Caco-2 (cell line): Measurements from ENCODE around the gene PGGT1B. TPM values are rescaled to one million over a fixed set of nuclear protein-coding genes. Genes with fewer than 3 reads are reported as not detected.

Experiments
- BruUV-seq: library from RNA; stranded (reverse); fragments of 400-500 nt; replicated peaks from 2 replicates; lab custom pipeline; 2021; lab: Mats Ljungman, UMichigan
- CTCF ChIA-PET: fragments of 300-600 bp; sonication (Branson Sonifier 250); formaldehyde crosslinking; loops from one replicate; lab custom pipeline; 2022; ENCODE audit warnings: antibody characterized with exemption; lab: Charles Lee
- POLR2A ChIA-PET: fragments of 300-600 bp; sonication (Branson Sonifier 250); formaldehyde crosslinking; loops from one replicate; lab custom pipeline; 2022; ENCODE audit warnings: antibody characterized with exemption; lab: Charles Lee
- DNase-seq, 2 experiments: peaks; one replicate each; pipeline versions ENCODE4 v3.0.0 to v3.0.0-alpha.2; 2020 to 2022
- H3K27me3 ChIP-seq: replicated peaks from 2 replicates; pipeline ENCODE4 v1.6.0; 2011; ENCODE audit warnings: low read length; ENCODE audit not compliant: control insufficient read depth, insufficient read depth
- H3K36me3 ChIP-seq: 2 replicates; pipeline ENCODE4 v1.5.1; 2011; ENCODE audit warnings: low read length; ENCODE audit not compliant: control insufficient read depth, insufficient read depth
- H3K4me1 ChIP-seq: fragments of 250-450 bp; sonication (Bioruptor Pico); 2 replicates; pipeline ENCODE4 v1.5.1; 2020; ENCODE audit warnings: mild to moderate bottlenecking
- H3K4me3 ChIP-seq: 2 replicates; pipeline ENCODE4 v1.5.1; 2011; ENCODE audit warnings: low read depth, mild to moderate bottlenecking, control low read depth, low read length
- H3K9me3 ChIP-seq: fragments of 250-450 bp; sonication (Bioruptor Pico); 2 replicates; pipeline ENCODE4 v1.5.1; 2020; ENCODE audit warnings: mild to moderate bottlenecking, moderate library complexity
- H3K27ac Mint-ChIP-seq: one replicate; pipeline ENCODE4 v1.8.0; 2022; ENCODE audit warnings: mixed read lengths; ENCODE audit not compliant: unreplicated experiment
- H3K27me3 Mint-ChIP-seq: one replicate; pipeline ENCODE4 v1.8.0; 2022; ENCODE audit warnings: mixed read lengths; ENCODE audit not compliant: insufficient read depth, unreplicated experiment
- H3K36me3 Mint-ChIP-seq: one replicate; pipeline ENCODE4 v1.8.0; 2022; ENCODE audit warnings: mild to moderate bottlenecking, mixed read lengths; ENCODE audit not compliant: insufficient read depth, unreplicated experiment
- H3K4me1 Mint-ChIP-seq: one replicate; pipeline ENCODE4 v1.8.0; 2022; ENCODE audit warnings: low read depth, mixed read lengths; ENCODE audit not compliant: unreplicated experiment
- H3K4me3 Mint-ChIP-seq: one replicate; pipeline ENCODE4 v1.8.0; 2022; ENCODE audit warnings: mild to moderate bottlenecking, moderate library complexity, mixed read lengths; ENCODE audit not compliant: unreplicated experiment
- H3K9me3 Mint-ChIP-seq: one replicate; pipeline ENCODE4 v1.8.0; 2022; ENCODE audit warnings: mixed read lengths; ENCODE audit not compliant: unreplicated experiment
- intact Hi-C: fragments of 100-400 bp; cut with micrococcal nuclease; formaldehyde crosslinking; loops from one replicate; pipeline ENCODE4 v1.10.0; 2022; ENCODE audit not compliant: unreplicated experiment
- total RNA-seq: library from RNA; stranded (reverse); gene quantifications from 2 replicates; pipeline ENCODE4 v1.2.3, GENCODE V29; 2022
- TF ChIP-seq, protein P1 (sequence below), 2 experiments: fragments of 200-600 bp in 1 of 2; IDR thresholded peaks; 1 replicate in 1 of 2; 2 replicates in 1 of 2; pipeline versions ENCODE4 v1.5.1 to v1.8.0; 2011 to 2022; ENCODE audit warnings: antibody characterized with exemption in 1 of 2, control low read depth in 1 of 2, inconsistent platforms in 1 of 2, low read depth in 1 of 2, low read length in 1 of 2, mild to moderate bottlenecking in 1 of 2, moderate library complexity in 1 of 2; ENCODE audit not compliant: insufficient read depth in 1 of 2, severe bottlenecking in 1 of 2, unreplicated experiment in 1 of 2

The PGGT1B gene
- total RNA-seq, 1 experiment from 2014 or later = 39.4 TPM

DNA sequence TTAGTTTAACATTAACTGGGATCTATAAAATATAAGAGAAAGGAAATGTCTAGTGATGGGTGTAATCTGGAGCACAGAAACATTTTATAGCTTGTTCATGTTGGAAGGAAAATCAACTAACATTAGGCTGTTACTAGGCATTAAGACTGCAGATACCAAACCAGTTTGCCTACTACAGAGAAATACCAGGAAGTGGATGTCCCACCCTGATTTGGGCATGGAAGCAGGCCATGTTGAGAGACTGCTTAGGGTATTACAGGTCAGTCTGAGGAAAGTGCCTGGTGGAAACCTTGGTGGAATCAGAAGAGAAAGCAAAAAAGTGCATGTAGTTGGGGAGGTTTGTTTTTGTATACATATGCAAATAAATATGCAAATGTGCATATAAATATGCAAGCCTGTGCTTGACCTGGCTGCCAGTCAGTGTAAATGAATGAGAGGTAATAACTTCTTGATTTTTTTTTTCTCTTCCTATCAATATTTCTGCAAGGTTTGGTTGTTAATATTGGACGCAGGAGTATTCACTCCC lies 43.4 kb upstream of the PGGT1B start:
- Histone ChIP-seq H3K9me3 (no peaks in the 10 kb centered on the region), H3K4me3 (no peak overlapping the region), H3K27me3 (no peaks in the 10 kb centered on the region; the same call in 1 of the 2 replicates), H3K4me1 (no peaks in the 10 kb centered on the region), H3K36me3 (no peaks in the 10 kb centered on the region)
- Mint-ChIP-seq H3K27me3 (peaks cover 9% of the 10 kb centered on the region), H3K27ac (no peak overlapping the region), H3K36me3 (no peaks in the 10 kb centered on the region), H3K4me1 (no peaks in the 10 kb centered on the region), H3K9me3 (no peaks in the 10 kb centered on the region), H3K4me3 (no peak overlapping the region)
- CTCF ChIA-PET = interaction anchor here (0.6 kb wide), 1 partner anchor 269 kb away, joined by 3 read pairs; no protein-coding TSS in a partner anchor
- POLR2A ChIA-PET = no interaction called here
- no peak for DNase-seq
- intact Hi-C loops = no loop called here
- BruUV-seq = no TSS peak
- TF ChIP-seq, protein P1, sequence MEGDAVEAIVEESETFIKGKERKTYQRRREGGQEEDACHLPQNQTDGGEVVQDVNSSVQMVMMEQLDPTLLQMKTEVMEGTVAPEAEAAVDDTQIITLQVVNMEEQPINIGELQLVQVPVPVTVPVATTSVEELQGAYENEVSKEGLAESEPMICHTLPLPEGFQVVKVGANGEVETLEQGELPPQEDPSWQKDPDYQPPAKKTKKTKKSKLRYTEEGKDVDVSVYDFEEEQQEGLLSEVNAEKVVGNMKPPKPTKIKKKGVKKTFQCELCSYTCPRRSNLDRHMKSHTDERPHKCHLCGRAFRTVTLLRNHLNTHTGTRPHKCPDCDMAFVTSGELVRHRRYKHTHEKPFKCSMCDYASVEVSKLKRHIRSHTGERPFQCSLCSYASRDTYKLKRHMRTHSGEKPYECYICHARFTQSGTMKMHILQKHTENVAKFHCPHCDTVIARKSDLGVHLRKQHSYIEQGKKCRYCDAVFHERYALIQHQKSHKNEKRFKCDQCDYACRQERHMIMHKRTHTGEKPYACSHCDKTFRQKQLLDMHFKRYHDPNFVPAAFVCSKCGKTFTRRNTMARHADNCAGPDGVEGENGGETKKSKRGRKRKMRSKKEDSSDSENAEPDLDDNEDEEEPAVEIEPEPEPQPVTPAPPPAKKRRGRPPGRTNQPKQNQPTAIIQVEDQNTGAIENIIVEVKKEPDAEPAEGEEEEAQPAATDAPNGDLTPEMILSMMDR (IDR thresholded peaks at IDR 0.05; ENCODE audit: insufficient read depth in 1 of 2, low read depth in 1 of 2, low read length in 1 of 2, severe bottlenecking in 1 of 2, unreplicated experiment in 1 of 2) = no peak

DNA sequence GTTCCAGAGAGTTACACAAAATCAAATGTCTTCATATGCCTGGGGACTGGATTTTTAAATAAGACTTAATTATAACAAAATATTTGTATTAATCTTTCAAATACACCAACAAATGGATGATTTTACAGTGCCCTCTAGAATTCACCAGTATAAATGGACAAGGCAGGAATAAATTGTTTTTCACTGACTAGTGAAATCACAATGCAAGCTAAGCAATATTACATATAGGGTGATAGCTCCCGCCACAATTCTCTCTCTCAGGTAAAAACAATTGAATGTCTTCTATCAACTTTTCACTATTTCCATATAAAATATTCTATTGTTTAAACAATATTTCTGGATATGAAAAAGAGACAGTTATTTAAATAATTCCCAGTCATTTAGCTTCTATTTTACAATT lies 41.8 kb upstream of the PGGT1B start:
- H3K27ac Mint-ChIP-seq = no peak overlapping the region
- BruUV-seq = no TSS peak
- no peak overlapping the region for H3K4me3 Mint-ChIP-seq
- DNase-seq = no peak
- peaks cover 9% of the 10 kb centered on the region for H3K27me3 Mint-ChIP-seq
- CTCF ChIA-PET = no interaction called here
- no peak overlapping the region for H3K4me3 ChIP-seq
- no peaks in the 10 kb centered on the region for H3K9me3 ChIP-seq
- no peaks in the 10 kb centered on the region for H3K9me3 Mint-ChIP-seq
- no peaks in the 10 kb centered on the region for H3K36me3 ChIP-seq
- no peaks in the 10 kb centered on the region; the same call in 1 of the 2 replicates for H3K27me3 ChIP-seq
- H3K4me1 ChIP-seq = no peaks in the 10 kb centered on the region
- TF ChIP-seq, protein P1 (IDR thresholded peaks at IDR 0.05; ENCODE audit: insufficient read depth in 1 of 2, low read depth in 1 of 2, low read length in 1 of 2, severe bottlenecking in 1 of 2, unreplicated experiment in 1 of 2) = no peak
- no peaks in the 10 kb centered on the region for H3K4me1 Mint-ChIP-seq
- POLR2A ChIA-PET = no interaction called here
- H3K36me3 Mint-ChIP-seq = no peaks in the 10 kb centered on the region
- intact Hi-C loops = no loop called here

DNA sequence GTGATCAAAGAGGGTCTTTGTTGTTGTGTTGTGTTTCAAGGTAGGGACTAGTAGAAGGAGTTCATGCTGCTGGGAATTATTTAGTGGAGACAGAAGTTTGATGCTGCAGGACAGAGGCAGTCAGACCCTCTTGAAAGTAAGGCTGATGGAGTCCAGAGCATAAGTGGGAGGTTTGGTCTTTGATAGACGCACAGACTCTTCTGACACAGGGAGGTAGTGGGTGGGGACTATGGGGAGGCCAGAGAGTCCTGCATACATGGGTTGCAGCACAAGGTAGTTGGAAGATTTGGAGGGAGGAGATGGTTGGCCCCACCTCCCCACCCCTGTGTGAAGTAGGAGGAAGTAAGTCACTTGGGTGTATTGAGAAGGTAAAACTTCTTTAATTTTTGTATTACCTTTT lies 36.1 kb upstream of the PGGT1B start:
- no TSS peak for BruUV-seq
- no peak overlapping the region for H3K27ac Mint-ChIP-seq
- H3K36me3 Mint-ChIP-seq = no peaks in the 10 kb centered on the region
- Histone ChIP-seq H3K4me3 (no peak overlapping the region), H3K36me3 (no peaks in the 10 kb centered on the region), H3K9me3 (no peaks in the 10 kb centered on the region), H3K4me1 (no peaks in the 10 kb centered on the region), H3K27me3 (no peaks in the 10 kb centered on the region; the same call in 1 of the 2 replicates)
- H3K4me3 Mint-ChIP-seq = no peak overlapping the region
- H3K27me3 Mint-ChIP-seq = peaks cover 13% of the 10 kb centered on the region
- CTCF ChIA-PET = no interaction called here
- no peaks in the 10 kb centered on the region for H3K4me1 Mint-ChIP-seq
- intact Hi-C loops = no loop called here
- TF ChIP-seq, protein P1 (IDR thresholded peaks at IDR 0.05; ENCODE audit: insufficient read depth in 1 of 2, low read depth in 1 of 2, low read length in 1 of 2, severe bottlenecking in 1 of 2, unreplicated experiment in 1 of 2) = no peak
- H3K9me3 Mint-ChIP-seq = no peaks in the 10 kb centered on the region
- DNase-seq = no peak
- POLR2A ChIA-PET = no interaction called here
